Measurements from ENCODE around the gene DBN1. TPM values are rescaled to one million over a fixed set of nuclear protein-coding genes. Genes with fewer than 3 reads are reported as not detected.

DBN1 gene
- total and polyA plus RNA-seq, 9 of the 15 experiments (the other 6 are each of a cell fraction or from before 2014, with no cell fraction given): 0.25 to 87.2 (median 27.9) TPM

DNA sequence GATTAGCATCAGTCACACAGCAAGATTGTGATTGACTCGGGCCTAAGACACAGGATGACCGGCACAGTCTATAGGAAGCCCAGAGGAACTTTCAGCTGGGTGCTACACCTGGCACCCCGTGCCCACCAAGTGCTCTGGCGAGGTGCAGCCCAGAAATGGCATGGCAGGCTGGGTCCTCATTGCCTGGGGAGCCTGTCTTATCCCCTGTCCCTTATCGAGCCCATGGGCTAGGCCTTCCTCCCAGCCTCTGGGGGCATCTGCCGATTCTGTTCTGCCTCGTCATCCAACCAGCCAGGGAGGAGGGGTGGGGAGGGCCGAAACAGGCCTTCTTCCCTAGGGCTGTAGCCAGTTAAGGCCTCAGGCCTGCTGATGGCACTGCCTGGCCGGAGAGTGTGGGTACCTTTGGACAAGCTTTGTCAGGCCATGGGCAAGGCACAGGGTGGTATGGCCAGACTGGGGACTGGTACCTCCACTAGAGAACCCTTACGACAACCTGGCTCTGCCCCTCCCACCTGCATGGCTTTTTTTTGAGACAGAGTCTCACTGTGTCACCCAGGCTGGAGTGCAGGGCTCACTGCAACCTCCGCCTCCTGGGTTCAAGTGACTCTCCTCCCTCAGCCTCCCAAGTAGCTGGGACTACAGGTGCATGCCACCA, 45.4 kb downstream of the DBN1 start (continued):
- TF ChIP-seq, protein P1, sequence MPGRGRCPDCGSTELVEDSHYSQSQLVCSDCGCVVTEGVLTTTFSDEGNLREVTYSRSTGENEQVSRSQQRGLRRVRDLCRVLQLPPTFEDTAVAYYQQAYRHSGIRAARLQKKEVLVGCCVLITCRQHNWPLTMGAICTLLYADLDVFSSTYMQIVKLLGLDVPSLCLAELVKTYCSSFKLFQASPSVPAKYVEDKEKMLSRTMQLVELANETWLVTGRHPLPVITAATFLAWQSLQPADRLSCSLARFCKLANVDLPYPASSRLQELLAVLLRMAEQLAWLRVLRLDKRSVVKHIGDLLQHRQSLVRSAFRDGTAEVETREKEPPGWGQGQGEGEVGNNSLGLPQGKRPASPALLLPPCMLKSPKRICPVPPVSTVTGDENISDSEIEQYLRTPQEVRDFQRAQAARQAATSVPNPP (IDR thresholded peaks at IDR 0.05; ENCODE audit: borderline replicate concordance, insufficient read depth, insufficient read length): no peak
- no peak for TF ChIP-seq PTTG1 (tag; IDR thresholded peaks at IDR 0.05; ENCODE audit: low read depth)
- no peak for TF ChIP-seq GTF2A2 (tag; IDR thresholded peaks at IDR 0.05)
- no peak for TF ChIP-seq PYGO2 (tag; IDR thresholded peaks at IDR 0.05)
- TF ChIP-seq FOXM1 (IDR thresholded peaks at IDR 0.05; ENCODE audit: low read depth): no peak
- no peak for TF ChIP-seq FOXM1 (CRISPR knock-in tag; IDR thresholded peaks at IDR 0.05; ENCODE audit: low read depth)
- TF ChIP-seq NCOA1 (IDR thresholded peaks at IDR 0.05; ENCODE audit: low read depth): no peak
- TF ChIP-seq ZNF707 (CRISPR knock-in tag; conservative IDR thresholded peaks at IDR 0.05): no peak
- TF ChIP-seq PPARD (CRISPR knock-in tag; IDR thresholded peaks at IDR 0.05): no peak
- peak; percentile 53; the same call in 1 of the 2 replicates for TF ChIP-seq SMARCA4 (IDR thresholded peaks at IDR 0.05)
- no peak for TF ChIP-seq ELF2 (CRISPR knock-in tag; IDR thresholded peaks at IDR 0.05)
- TF ChIP-seq ELF1 (tag; IDR thresholded peaks at IDR 0.05): no peak
- TF ChIP-seq, protein P2, sequence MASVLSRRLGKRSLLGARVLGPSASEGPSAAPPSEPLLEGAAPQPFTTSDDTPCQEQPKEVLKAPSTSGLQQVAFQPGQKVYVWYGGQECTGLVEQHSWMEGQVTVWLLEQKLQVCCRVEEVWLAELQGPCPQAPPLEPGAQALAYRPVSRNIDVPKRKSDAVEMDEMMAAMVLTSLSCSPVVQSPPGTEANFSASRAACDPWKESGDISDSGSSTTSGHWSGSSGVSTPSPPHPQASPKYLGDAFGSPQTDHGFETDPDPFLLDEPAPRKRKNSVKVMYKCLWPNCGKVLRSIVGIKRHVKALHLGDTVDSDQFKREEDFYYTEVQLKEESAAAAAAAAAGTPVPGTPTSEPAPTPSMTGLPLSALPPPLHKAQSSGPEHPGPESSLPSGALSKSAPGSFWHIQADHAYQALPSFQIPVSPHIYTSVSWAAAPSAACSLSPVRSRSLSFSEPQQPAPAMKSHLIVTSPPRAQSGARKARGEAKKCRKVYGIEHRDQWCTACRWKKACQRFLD (CRISPR knock-in tag; IDR thresholded peaks at IDR 0.05): no peak
- peak in 1 of 2 experiments; percentile 86; a peak in 2 of 4 replicates for TF ChIP-seq RCOR1 (IDR thresholded peaks at IDR 0.05; ENCODE audit: borderline replicate concordance in 1 of 2, low read depth in 2 of 2, low read length in 2 of 2)
- TF ChIP-seq GABPB1 (CRISPR knock-in tag; IDR thresholded peaks at IDR 0.05): no peak; the same call in 1 of the 2 replicates
- no peak for TF ChIP-seq ZFPM2 (CRISPR knock-in tag; IDR thresholded peaks at IDR 0.05)
- TF ChIP-seq NUFIP1 (IDR thresholded peaks at IDR 0.05; ENCODE audit: partially characterized antibody): no peak
- no peak for TF ChIP-seq ZNF263 (CRISPR knock-in tag; IDR thresholded peaks at IDR 0.05; ENCODE audit: borderline replicate concordance)
- TF ChIP-seq ZNF655 (CRISPR knock-in tag; IDR thresholded peaks at IDR 0.05): no peak
- TF ChIP-seq MIER1 (IDR thresholded peaks at IDR 0.05; ENCODE audit: low read depth): no peak
- no peak for TF ChIP-seq POLR2H (tag; IDR thresholded peaks at IDR 0.05; ENCODE audit: low read depth)
- 0 out of 2 replicates have a peak, but pooled peaks have one; percentile 37 for TF ChIP-seq ZNF740 (CRISPR knock-in tag; IDR thresholded peaks at IDR 0.05)
- no peak for TF ChIP-seq ZNF740 (tag; IDR thresholded peaks at IDR 0.05)
- no peak for TF ChIP-seq CEBPB (tag; IDR thresholded peaks at IDR 0.05)
- no peak for TF ChIP-seq CGGBP1 (CRISPR knock-in tag; IDR thresholded peaks at IDR 0.05)
- no peak; the same call in 1 of the 2 replicates for TF ChIP-seq SOX6 (IDR thresholded peaks at IDR 0.05)

Data from K562 (cell line).